H9 (cell line): Measurements from ENCODE around the gene MRPL36. TPM values are rescaled to one million over a fixed set of nuclear protein-coding genes. Genes with fewer than 3 reads are reported as not detected.

Experiments used
- DNase-seq: peaks from one replicate; pipeline ENCODE4 v3.0.0-alpha.2; 2017
- H2AFZ ChIP-seq: one replicate; pipeline ENCODE4 v1.6.1; 2013; ENCODE audit warnings: mild to moderate bottlenecking, low read length, control low read depth, moderate library complexity
- H2AK5ac ChIP-seq: 2 replicates; pipeline ENCODE4 v1.6.1; 2013; ENCODE audit warnings: low read length, control low read depth, mixed read lengths; ENCODE audit not compliant: insufficient read length
- H2BK120ac ChIP-seq: one replicate; pipeline ENCODE4 v1.6.1; 2013; ENCODE audit warnings: low read depth, mild to moderate bottlenecking, low read length, control low read depth, inconsistent platforms; ENCODE audit not compliant: poor library complexity, severe bottlenecking
- H2BK12ac ChIP-seq: 2 replicates; pipeline ENCODE4 v1.6.1; 2013; ENCODE audit warnings: low read length, control low read depth, mixed read lengths, low read depth; ENCODE audit not compliant: insufficient read length
- H2BK15ac ChIP-seq: 2 replicates; pipeline ENCODE4 v1.6.1; 2013; ENCODE audit warnings: low read depth, low read length, control low read depth
- H2BK20ac ChIP-seq: one replicate; pipeline ENCODE4 v1.6.1; 2013; ENCODE audit warnings: low read depth, mild to moderate bottlenecking, low read length, control low read depth, inconsistent platforms; ENCODE audit not compliant: poor library complexity, severe bottlenecking
- H2BK5ac ChIP-seq: 2 replicates; pipeline ENCODE4 v1.6.1; 2013; ENCODE audit warnings: low read length, control low read depth, mixed read lengths; ENCODE audit not compliant: insufficient read length
- H3K14ac ChIP-seq: 2 replicates; pipeline ENCODE4 v1.6.1; 2013; ENCODE audit warnings: low read length, control low read depth; ENCODE audit not compliant: insufficient read depth
- H3K18ac ChIP-seq: 2 replicates; pipeline ENCODE4 v1.6.1; 2013; ENCODE audit warnings: low read depth, mild to moderate bottlenecking, mixed read lengths, low read length, control low read depth; ENCODE audit not compliant: insufficient read length
- H3K23ac ChIP-seq: 2 replicates; pipeline ENCODE4 v1.6.1; 2013; ENCODE audit warnings: low read length, control low read depth, mixed read lengths, low read depth; ENCODE audit not compliant: insufficient read length
- H3K23me2 ChIP-seq: 2 replicates; pipeline ENCODE4 v1.6.1; 2013; ENCODE audit warnings: low read depth, mild to moderate bottlenecking, mixed read lengths, low read length, control low read depth; ENCODE audit not compliant: insufficient read length, poor library complexity, severe bottlenecking
- H3K27ac ChIP-seq: 2 replicates; pipeline ENCODE4 v1.5.1; 2013; ENCODE audit warnings: low read length, control low read depth, mixed read lengths, low read depth; ENCODE audit not compliant: insufficient read length
- H3K27me3 ChIP-seq: 2 replicates; pipeline ENCODE4 v1.6.1; 2013; ENCODE audit warnings: low read length, control low read depth, inconsistent platforms; ENCODE audit not compliant: insufficient read depth
- H3K4ac ChIP-seq: 2 replicates; pipeline ENCODE4 v1.6.1; 2013; ENCODE audit warnings: low read depth, mild to moderate bottlenecking, control low read depth, inconsistent platforms, low read length, moderate library complexity
- H3K4me1 ChIP-seq: 2 replicates; pipeline ENCODE4 v1.6.1; 2013; ENCODE audit warnings: low read length, control low read depth, inconsistent platforms; ENCODE audit not compliant: insufficient read depth
- H3K4me2 ChIP-seq: 2 replicates; pipeline ENCODE4 v1.6.1; 2013; ENCODE audit warnings: low read length, control low read depth, mixed read lengths; ENCODE audit not compliant: insufficient read length, insufficient read depth
- H3K56ac ChIP-seq: 2 replicates; pipeline ENCODE4 v1.6.1; 2013; ENCODE audit warnings: low read depth, mild to moderate bottlenecking, mixed read lengths, low read length, control low read depth; ENCODE audit not compliant: insufficient read length
- H3K79me1 ChIP-seq: 2 replicates; pipeline ENCODE4 v1.6.1; 2013; ENCODE audit warnings: low read depth, mild to moderate bottlenecking, moderate library complexity, low read length, control low read depth, inconsistent platforms; ENCODE audit not compliant: insufficient read depth, poor library complexity, severe bottlenecking
- H3K79me2 ChIP-seq: 2 replicates; pipeline ENCODE4 v1.6.1; 2013; ENCODE audit warnings: low read length, control low read depth, inconsistent platforms; ENCODE audit not compliant: insufficient read depth
- H3K9ac ChIP-seq: 2 replicates; pipeline ENCODE4 v1.6.1; 2013; ENCODE audit warnings: low read length, control low read depth, mixed read lengths; ENCODE audit not compliant: insufficient read length; ENCODE audit errors: extremely low read depth
- H3K9me3 ChIP-seq: one replicate; pipeline ENCODE4 v1.6.1; 2013; ENCODE audit warnings: low read depth, low read length, inconsistent platforms; ENCODE audit not compliant: control insufficient read depth
- H3T11ph ChIP-seq: one replicate; pipeline ENCODE4 v1.6.1; 2013; ENCODE audit warnings: mild to moderate bottlenecking, low read length, control low read depth, inconsistent platforms
- H4K20me1 ChIP-seq: one replicate; pipeline ENCODE4 v1.6.1; 2013; ENCODE audit not compliant: control insufficient read depth, insufficient read length, insufficient read depth
- H4K5ac ChIP-seq: 2 replicates; pipeline ENCODE4 v1.6.1; 2013; ENCODE audit warnings: low read depth, mild to moderate bottlenecking, mixed read lengths, low read length, control low read depth; ENCODE audit not compliant: insufficient read length
- H4K8ac ChIP-seq: replicated peaks from 2 replicates; pipeline ENCODE4 v1.6.1; 2013; ENCODE audit warnings: low read length, control low read depth, mixed read lengths, low read depth; ENCODE audit not compliant: insufficient read length
- H4K91ac ChIP-seq: 2 replicates; pipeline ENCODE4 v1.6.1; 2013; ENCODE audit warnings: low read depth, mild to moderate bottlenecking, moderate library complexity, mixed read lengths, low read length, control low read depth; ENCODE audit not compliant: insufficient read length
- H3K27ac Mint-ChIP-seq, 3 experiments: 2 replicates in 2 of 3; 3 replicates in 1 of 3; pipeline ENCODE4 v1.8.0; 2020 to 2021; ENCODE audit warnings: mixed read lengths in 3 of 3, mild to moderate bottlenecking in 1 of 3, moderate library complexity in 1 of 3
- H3K27me3 Mint-ChIP-seq: 2 replicates; pipeline ENCODE4 v1.8.0; 2021; ENCODE audit warnings: low read depth, mild to moderate bottlenecking, moderate library complexity, mixed read lengths
- H3K36me3 Mint-ChIP-seq, 3 experiments: 2 replicates in 2 of 3; 3 replicates in 1 of 3; pipeline ENCODE4 v1.8.0; 2020 to 2021; ENCODE audit warnings: low read depth in 3 of 3, mixed read lengths in 3 of 3; ENCODE audit not compliant: insufficient read depth in 1 of 3
- H3K4me1 Mint-ChIP-seq, 2 experiments: 2 replicates each; pipeline ENCODE4 v1.8.0; 2020; ENCODE audit warnings: mixed read lengths in 2 of 2
- H3K4me3 Mint-ChIP-seq, 2 experiments: 2 replicates in 1 of 2; 3 replicates in 1 of 2; pipeline ENCODE4 v1.8.0; 2020 to 2021; ENCODE audit warnings: mild to moderate bottlenecking in 2 of 2, mixed read lengths in 2 of 2, moderate library complexity in 1 of 2
- H3K9me3 Mint-ChIP-seq, 2 experiments: 2 replicates in 1 of 2; 3 replicates in 1 of 2; pipeline ENCODE4 v1.8.0; 2020; ENCODE audit warnings: mild to moderate bottlenecking in 2 of 2, mixed read lengths in 2 of 2, moderate library complexity in 1 of 2
- WGBS: extraction: QIAGEN DNeasy Blood & Tissue Kit; methylation state at CpG from one replicate; pipeline ENCODE4 v1.1.7; 2013; ENCODE audit warnings: missing lambda C conversion rate, low lambda C conversion rate, mixed read lengths; ENCODE audit not compliant: insufficient read length; ENCODE audit errors: extremely low coverage; 5-methylcytosine and 5-hydroxymethylcytosine counted together
- total RNA-seq: library from RNA; stranded (reverse); gene quantifications from 2 replicates; pipeline ENCODE4 v1.2.1, GENCODE V29; 2021
- TF ChIP-seq, protein P1 (sequence below): fragments of 200-600 bp; sonication (generic); conservative IDR thresholded peaks from 3 replicates; pipeline ENCODE4 v1.8.0; 2021; ENCODE audit warnings: antibody characterized with exemption, mild to moderate bottlenecking

The MRPL36 gene
- total RNA-seq, 1 experiment from 2014 or later: 67.3 TPM

DNA sequence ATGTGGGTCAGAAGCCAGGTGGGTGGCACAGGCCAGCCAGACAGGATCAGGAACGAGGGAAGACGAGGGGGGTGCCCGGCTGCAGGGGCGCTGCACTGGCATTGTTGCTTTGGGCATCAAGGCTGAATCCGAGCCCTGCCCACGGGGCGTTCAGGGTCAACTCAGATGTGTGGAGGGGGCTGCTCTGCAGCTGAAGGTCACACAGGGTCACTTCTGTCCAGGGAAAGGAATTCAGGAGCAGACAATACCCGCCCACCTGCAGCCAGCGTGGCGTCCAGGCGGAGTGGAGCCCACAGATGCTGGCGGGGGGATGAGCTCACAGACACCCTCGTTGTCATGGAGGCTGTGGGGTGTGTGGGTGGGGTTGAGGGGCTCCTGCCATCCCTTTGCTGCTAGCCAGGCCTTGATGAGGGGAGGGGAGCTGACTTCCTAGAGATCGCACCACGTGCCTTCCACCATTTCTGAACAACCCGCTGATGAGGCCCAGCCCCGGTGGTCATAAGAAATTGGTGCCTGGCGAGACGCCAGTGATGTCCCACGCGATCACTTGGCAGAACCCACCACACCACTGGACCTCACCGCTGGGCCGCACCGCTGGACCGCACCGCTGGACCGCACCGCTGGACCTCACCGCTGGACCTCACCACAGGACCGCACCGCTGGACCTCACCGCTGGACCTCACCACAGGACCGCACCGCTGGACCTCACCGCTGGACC lies 31.2 kb downstream of the MRPL36 start:
- Histone ChIP-seq H2BK20ac (no peak overlapping the region), H2BK5ac (no peak overlapping the region), H2BK15ac (no peak overlapping the region), H3K4ac (no peak overlapping the region), H2AFZ (no peak overlapping the region), H3K79me2 (no peaks in the 10 kb centered on the region), H2AK5ac (no peak overlapping the region), H3K4me1 (no peaks in the 10 kb centered on the region; the same call in 1 of the 2 replicates), H3K18ac (no peak overlapping the region), H3K27ac (no peak overlapping the region), H3K4me2 (no peak overlapping the region), H3K23ac (no peak overlapping the region), H4K91ac (no peak overlapping the region), H2BK12ac (no peak overlapping the region), H4K5ac (no peak overlapping the region), H3K23me2 (no peaks in the 10 kb centered on the region), H3K14ac (no peak overlapping the region), H3K56ac (no peak overlapping the region), H4K20me1 (no peaks in the 10 kb centered on the region), H3K79me1 (no peaks in the 10 kb centered on the region), H4K8ac (no peak overlapping the region), H2BK120ac (no peak overlapping the region), H3K9ac (no peak overlapping the region), H3T11ph (no peak overlapping the region), H3K9me3 (no peaks in the 10 kb centered on the region), H3K27me3 (no peaks in the 10 kb centered on the region; the same call in 1 of the 2 replicates)
- Mint-ChIP-seq H3K4me3 (no peak overlapping the region), H3K27me3 (peaks cover 4% of the 10 kb centered on the region; the same call in 1 of the 2 replicates), H3K27ac (no peak overlapping the region), H3K9me3 (no peaks in the 10 kb centered on the region), H3K36me3 (no peaks in the 10 kb centered on the region), H3K4me1 (peaks cover 14 to 15% of the 10 kb centered on the region in 2 experiments)
- TF ChIP-seq, protein P1, sequence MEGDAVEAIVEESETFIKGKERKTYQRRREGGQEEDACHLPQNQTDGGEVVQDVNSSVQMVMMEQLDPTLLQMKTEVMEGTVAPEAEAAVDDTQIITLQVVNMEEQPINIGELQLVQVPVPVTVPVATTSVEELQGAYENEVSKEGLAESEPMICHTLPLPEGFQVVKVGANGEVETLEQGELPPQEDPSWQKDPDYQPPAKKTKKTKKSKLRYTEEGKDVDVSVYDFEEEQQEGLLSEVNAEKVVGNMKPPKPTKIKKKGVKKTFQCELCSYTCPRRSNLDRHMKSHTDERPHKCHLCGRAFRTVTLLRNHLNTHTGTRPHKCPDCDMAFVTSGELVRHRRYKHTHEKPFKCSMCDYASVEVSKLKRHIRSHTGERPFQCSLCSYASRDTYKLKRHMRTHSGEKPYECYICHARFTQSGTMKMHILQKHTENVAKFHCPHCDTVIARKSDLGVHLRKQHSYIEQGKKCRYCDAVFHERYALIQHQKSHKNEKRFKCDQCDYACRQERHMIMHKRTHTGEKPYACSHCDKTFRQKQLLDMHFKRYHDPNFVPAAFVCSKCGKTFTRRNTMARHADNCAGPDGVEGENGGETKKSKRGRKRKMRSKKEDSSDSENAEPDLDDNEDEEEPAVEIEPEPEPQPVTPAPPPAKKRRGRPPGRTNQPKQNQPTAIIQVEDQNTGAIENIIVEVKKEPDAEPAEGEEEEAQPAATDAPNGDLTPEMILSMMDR: no peak
- no CpG with 5 or more reads among the region's 35 CpGs for WGBS
- no peak for DNase-seq
